ENCODE data around the gene NF1.
"Not testable (repeated sequence)": the region's sequence is repeated elsewhere in the genome, so short reads cannot be mapped to it uniquely, and the experiment has no call there.

The NF1 gene

GRCh38 chr17:31349454-31349853, 254.7 kb downstream of the NF1 start:
- no peak for DNase-seq (ENCODE audit: low spot score)

GRCh38 chr17:31355935-31356334, 261.2 kb downstream of the NF1 start:
- DNase-seq (ENCODE audit: low spot score): no peak

GRCh38 chr17:31357091-31357490, 262.3 kb downstream of the NF1 start:
- DNase-seq (ENCODE audit: low spot score): no peak

- peak; percentile 20 for DNase-seq (ENCODE audit: low spot score)
Observed at GRCh38 chr17:31357839-31358394, 263.1 kb downstream of the NF1 start.

GRCh38 chr17:31364012-31364411, 269.2 kb downstream of the NF1 start:
- no peak for DNase-seq (ENCODE audit: low spot score)

GRCh38 chr17:31366088-31366487, 271.3 kb downstream of the NF1 start:
- no peak for DNase-seq (ENCODE audit: low spot score)

- DNase-seq (ENCODE audit: low spot score): no peak
Observed at GRCh38 chr17:31369266-31369665, 274.5 kb downstream of the NF1 start.

- DNase-seq (ENCODE audit: low spot score): no peak
Observed at GRCh38 chr17:31371511-31372097, 276.8 kb downstream of the NF1 start.

GRCh38 chr17:31373150-31374093, 278.6 kb downstream of the NF1 start:
- no peak for DNase-seq (ENCODE audit: low spot score)

- DNase-seq (ENCODE audit: low spot score): no peak
Observed at GRCh38 chr17:31374094-31374447, 279.3 kb downstream of the NF1 start.

GRCh38 chr17:31374503-31374902, 279.7 kb downstream of the NF1 start:
- no peak for DNase-seq (ENCODE audit: low spot score)

GRCh38 chr17:31378638-31379037, 283.9 kb downstream of the NF1 start:
- no peak for DNase-seq (ENCODE audit: low spot score)

GRCh38 chr17:31379597-31380205, 284.9 kb downstream of the NF1 start:
- no peak for DNase-seq (ENCODE audit: low spot score)

GRCh38 chr17:31381165-31381668, 286.4 kb downstream of the NF1 start:
- no peak for DNase-seq (ENCODE audit: low spot score)

GRCh38 chr17:31382668-31383275, 288.0 kb downstream of the NF1 start:
- DNase-seq (ENCODE audit: low spot score): not testable (repeated sequence)

- DNase-seq (ENCODE audit: low spot score): not testable (repeated sequence)
Observed at GRCh38 chr17:31383488-31383887, 288.7 kb downstream of the NF1 start.

GRCh38 chr17:31385428-31386285, 290.9 kb downstream of the NF1 start:
- DNase-seq (ENCODE audit: low spot score): no peak

- DNase-seq (ENCODE audit: low spot score): no peak
Observed at GRCh38 chr17:31386542-31387075, 291.8 kb downstream of the NF1 start.

- no peak for DNase-seq (ENCODE audit: low spot score)
Observed at GRCh38 chr17:31387438-31387837, 292.7 kb downstream of the NF1 start.

- DNase-seq (ENCODE audit: low spot score): no peak
Observed at GRCh38 chr17:31388351-31388750, 293.6 kb downstream of the NF1 start.
